ENCODE results near the gene COLEC12.
"Not testable (repeated sequence)": the region's sequence is repeated elsewhere in the genome, so short reads cannot be mapped to it uniquely, and the experiment has no call there.

The COLEC12 gene

DNA sequence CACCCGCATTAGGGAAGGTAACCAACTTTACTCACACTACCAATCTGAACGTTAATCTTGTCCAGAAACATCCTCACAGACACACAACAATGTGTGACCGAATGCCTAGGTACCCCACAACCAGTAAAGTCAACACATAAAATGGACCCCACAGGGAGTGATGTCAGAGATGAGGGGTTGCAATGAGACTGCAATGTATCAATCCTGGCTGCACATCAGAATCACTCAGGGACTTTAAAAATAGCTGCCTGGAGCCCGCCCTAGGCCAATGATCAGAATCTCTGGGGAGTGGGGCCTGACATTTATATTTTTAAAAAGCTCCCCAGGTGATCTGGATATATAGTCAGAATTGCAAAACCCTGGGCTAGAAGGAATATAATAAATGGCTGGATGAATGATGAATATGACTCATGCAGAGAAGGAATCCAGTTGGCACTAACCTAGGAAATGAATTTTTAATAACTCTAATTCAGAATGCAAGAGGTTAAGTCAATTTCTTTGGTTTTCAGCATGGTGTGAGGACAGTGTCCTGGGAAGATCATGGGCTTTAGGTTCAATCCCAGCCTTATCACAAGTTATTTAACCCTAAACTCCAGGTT lies 92.8 kb downstream of the COLEC12 start:
- WGBS (ENCODE audit: extremely low coverage, insufficient coverage, insufficient read length) = no CpG with 5 or more reads among the region's 4 CpGs
- no peak overlapping the region for H3K9ac ChIP-seq (ENCODE audit: low read length)
- H3K18ac ChIP-seq (ENCODE audit: low read length) = no peak overlapping the region
- peaks cover 3% of the 10 kb centered on the region for H3K9me3 ChIP-seq (ENCODE audit: insufficient read depth, low read depth, low read length)
- no peak overlapping the region for H2BK120ac ChIP-seq (ENCODE audit: insufficient read depth, low read length, poor library complexity)
- no peaks in the 10 kb centered on the region for H3K4me1 ChIP-seq (ENCODE audit: control insufficient read depth in 1 of 2, insufficient read depth in 2 of 2, low read length in 2 of 2)
- no peaks in the 10 kb centered on the region for H3K36me3 ChIP-seq (ENCODE audit: control insufficient read depth in 1 of 2, insufficient read depth in 2 of 2, low read length in 2 of 2)
- H2BK12ac ChIP-seq (ENCODE audit: low read length) = no peak overlapping the region
- H3K4me2 ChIP-seq (ENCODE audit: low read length) = no peak overlapping the region
- H3K4me3 ChIP-seq (ENCODE audit: low read depth, low read length) = no peak overlapping the region
- H3K79me1 ChIP-seq (ENCODE audit: low read length) = no peaks in the 10 kb centered on the region
- H2BK5ac ChIP-seq (ENCODE audit: low read depth, low read length, poor library complexity) = no peak overlapping the region
- DNase-seq = no peak
- no peak overlapping the region for H2AFZ ChIP-seq (ENCODE audit: insufficient read depth, low read length, poor library complexity)
- no peak overlapping the region for H3K27ac ChIP-seq (ENCODE audit: low read depth, low read length)
- H4K12ac ChIP-seq (ENCODE audit: low read depth, low read length) = no peak overlapping the region
- no peak overlapping the region for H4K8ac ChIP-seq (ENCODE audit: low read depth, low read length)
- H3K4ac ChIP-seq (ENCODE audit: low read depth, low read length) = no peak overlapping the region
- no peak overlapping the region for H4K91ac ChIP-seq (ENCODE audit: low read depth, low read length)
- no peaks in the 10 kb centered on the region for H3K27me3 ChIP-seq (ENCODE audit: insufficient read depth, low read length)
- no peak overlapping the region for H3K23ac ChIP-seq (ENCODE audit: low read length)
- no peaks in the 10 kb centered on the region for H3K79me2 ChIP-seq (ENCODE audit: control insufficient read depth, insufficient read depth, low read length, poor library complexity)
- no peak overlapping the region for H2AK5ac ChIP-seq (ENCODE audit: low read length)
- H3K14ac ChIP-seq (ENCODE audit: low read length) = no peak overlapping the region

DNA sequence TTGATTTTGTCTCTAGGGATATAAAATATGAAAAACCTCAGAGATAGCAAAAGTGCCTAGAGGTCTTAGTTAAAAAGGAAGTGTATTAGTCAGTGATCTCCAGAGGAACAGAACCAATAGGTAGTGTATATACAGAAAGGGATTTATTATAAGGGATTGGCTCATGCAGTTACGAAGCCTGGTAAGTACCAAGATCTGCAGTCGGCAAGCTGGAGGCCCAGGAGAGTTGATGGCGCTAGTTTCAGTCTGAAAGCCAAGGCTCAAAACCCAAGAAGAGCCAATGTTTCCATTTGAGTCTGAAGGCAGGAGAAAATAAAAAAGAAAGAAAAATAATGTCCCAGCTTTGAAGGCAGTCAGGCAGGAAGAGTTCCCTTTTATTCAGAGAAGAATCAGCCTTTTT lies 93.3 kb downstream of the COLEC12 start:
- H3K4ac ChIP-seq (ENCODE audit: low read depth, low read length) = no peak overlapping the region
- H2BK120ac ChIP-seq (ENCODE audit: insufficient read depth, low read length, poor library complexity) = no peak overlapping the region
- H3K9me3 ChIP-seq (ENCODE audit: insufficient read depth, low read depth, low read length) = peaks cover 3% of the 10 kb centered on the region
- no peak overlapping the region for H2AK5ac ChIP-seq (ENCODE audit: low read length)
- DNase-seq = no peak
- no peak overlapping the region for H4K12ac ChIP-seq (ENCODE audit: low read depth, low read length)
- H3K27ac ChIP-seq (ENCODE audit: low read depth, low read length) = no peak overlapping the region
- no CpG with 5 or more reads among the region's 3 CpGs for WGBS (ENCODE audit: extremely low coverage, insufficient coverage, insufficient read length)
- no peak overlapping the region for H3K9ac ChIP-seq (ENCODE audit: low read length)
- H3K27me3 ChIP-seq (ENCODE audit: insufficient read depth, low read length) = no peaks in the 10 kb centered on the region
- H4K91ac ChIP-seq (ENCODE audit: low read depth, low read length) = no peak overlapping the region
- no peaks in the 10 kb centered on the region for H3K4me1 ChIP-seq (ENCODE audit: control insufficient read depth in 1 of 2, insufficient read depth in 2 of 2, low read length in 2 of 2)
- no peaks in the 10 kb centered on the region for H3K36me3 ChIP-seq (ENCODE audit: control insufficient read depth in 1 of 2, insufficient read depth in 2 of 2, low read length in 2 of 2)
- H3K14ac ChIP-seq (ENCODE audit: low read length) = no peak overlapping the region
- no peak overlapping the region for H3K23ac ChIP-seq (ENCODE audit: low read length)
- no peak overlapping the region for H4K8ac ChIP-seq (ENCODE audit: low read depth, low read length)
- H3K79me2 ChIP-seq (ENCODE audit: control insufficient read depth, insufficient read depth, low read length, poor library complexity) = no peaks in the 10 kb centered on the region
- H2BK12ac ChIP-seq (ENCODE audit: low read length) = no peak overlapping the region
- no peak overlapping the region for H3K4me3 ChIP-seq (ENCODE audit: low read depth, low read length)
- H2AFZ ChIP-seq (ENCODE audit: insufficient read depth, low read length, poor library complexity) = no peak overlapping the region
- no peak overlapping the region for H2BK5ac ChIP-seq (ENCODE audit: low read depth, low read length, poor library complexity)
- no peak overlapping the region for H3K18ac ChIP-seq (ENCODE audit: low read length)
- H3K79me1 ChIP-seq (ENCODE audit: low read length) = no peaks in the 10 kb centered on the region
- H3K4me2 ChIP-seq (ENCODE audit: low read length) = no peak overlapping the region

DNA sequence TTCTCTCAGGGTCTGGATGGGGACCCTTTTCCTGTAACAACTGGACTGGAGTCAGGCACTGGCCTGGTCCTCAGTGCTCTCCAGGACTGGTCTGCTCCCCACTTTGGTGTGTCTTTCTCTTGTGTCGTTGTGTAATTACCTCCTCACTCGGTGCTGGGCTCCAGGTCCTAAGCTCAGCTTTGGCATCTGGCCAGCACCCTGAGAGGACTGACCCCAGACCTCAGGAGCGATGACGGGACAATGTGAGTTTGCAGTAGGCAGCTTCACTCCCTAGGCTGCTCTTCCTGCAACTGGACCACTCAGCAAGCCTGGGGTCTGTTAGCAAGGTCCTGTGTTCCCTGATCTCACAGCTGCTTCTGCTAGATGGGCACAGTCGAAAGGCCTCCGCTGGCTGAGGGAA lies 93.8 kb downstream of the COLEC12 start:
- DNase-seq = no peak
- Histone ChIP-seq H3K23ac (ENCODE audit: low read length) (no peak overlapping the region), H3K14ac (ENCODE audit: low read length) (no peak overlapping the region), H4K8ac (ENCODE audit: low read depth, low read length) (no peak overlapping the region), H3K27me3 (ENCODE audit: insufficient read depth, low read length) (no peaks in the 10 kb centered on the region), H2AFZ (ENCODE audit: insufficient read depth, low read length, poor library complexity) (no peak overlapping the region), H2BK120ac (ENCODE audit: insufficient read depth, low read length, poor library complexity) (no peak overlapping the region), H3K4me2 (ENCODE audit: low read length) (no peak overlapping the region), H2AK5ac (ENCODE audit: low read length) (no peak overlapping the region), H3K36me3 (ENCODE audit: control insufficient read depth in 1 of 2, insufficient read depth in 2 of 2, low read length in 2 of 2) (no peaks in the 10 kb centered on the region), H4K91ac (ENCODE audit: low read depth, low read length) (no peak overlapping the region), H3K4me1 (ENCODE audit: control insufficient read depth in 1 of 2, insufficient read depth in 2 of 2, low read length in 2 of 2) (no peaks in the 10 kb centered on the region), H3K18ac (ENCODE audit: low read length) (no peak overlapping the region), H3K9ac (ENCODE audit: low read length) (peak overlapping the region; percentile 27), H2BK5ac (ENCODE audit: low read depth, low read length, poor library complexity) (no peak overlapping the region), H2BK12ac (ENCODE audit: low read length) (no peak overlapping the region), H3K9me3 (ENCODE audit: insufficient read depth, low read depth, low read length) (peaks cover 3% of the 10 kb centered on the region), H3K27ac (ENCODE audit: low read depth, low read length) (no peak overlapping the region), H3K4ac (ENCODE audit: low read depth, low read length) (no peak overlapping the region), H3K79me1 (ENCODE audit: low read length) (no peaks in the 10 kb centered on the region), H3K79me2 (ENCODE audit: control insufficient read depth, insufficient read depth, low read length, poor library complexity) (no peaks in the 10 kb centered on the region), H3K4me3 (ENCODE audit: low read depth, low read length) (no peak overlapping the region), H4K12ac (ENCODE audit: low read depth, low read length) (no peak overlapping the region)
- WGBS (ENCODE audit: extremely low coverage, insufficient coverage, insufficient read length) = no CpG with 5 or more reads among the region's 6 CpGs

DNA sequence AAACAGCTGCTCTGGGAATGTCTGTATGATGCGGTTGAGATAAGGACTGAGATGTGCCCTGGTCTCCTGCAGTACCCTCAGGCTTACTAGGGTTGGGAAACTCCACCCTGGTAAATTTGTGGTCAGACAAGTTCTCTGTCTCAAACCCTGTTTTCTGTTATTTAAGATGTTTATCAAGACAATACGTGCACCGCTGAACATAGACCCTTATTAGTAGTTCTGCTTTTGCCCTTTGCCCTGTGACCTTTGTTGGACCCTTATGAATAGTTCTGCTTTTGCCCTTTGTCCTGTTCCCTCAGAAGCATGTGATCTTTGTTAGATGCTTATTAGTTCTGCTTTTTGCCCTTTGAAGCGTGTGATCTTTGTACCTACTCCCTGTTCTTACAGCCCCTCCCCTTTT lies 95.5 kb downstream of the COLEC12 start:
- peak; percentile 70 to 84 for DNase-seq
- not testable (repeated sequence) for H2AK5ac ChIP-seq (ENCODE audit: low read length); H3K14ac ChIP-seq (ENCODE audit: low read length); H2BK12ac ChIP-seq (ENCODE audit: low read length); H3K18ac ChIP-seq (ENCODE audit: low read length); H3K9me3 ChIP-seq (ENCODE audit: insufficient read depth, low read depth, low read length); H3K23ac ChIP-seq (ENCODE audit: low read length); H4K12ac ChIP-seq (ENCODE audit: low read depth, low read length); H3K79me2 ChIP-seq (ENCODE audit: control insufficient read depth, insufficient read depth, low read length, poor library complexity); H3K27ac ChIP-seq (ENCODE audit: low read depth, low read length); H3K36me3 ChIP-seq (ENCODE audit: control insufficient read depth in 1 of 2, insufficient read depth in 2 of 2, low read length in 2 of 2); H4K91ac ChIP-seq (ENCODE audit: low read depth, low read length); H3K79me1 ChIP-seq (ENCODE audit: low read length); H3K4me3 ChIP-seq (ENCODE audit: low read depth, low read length); H3K4me2 ChIP-seq (ENCODE audit: low read length); H4K8ac ChIP-seq (ENCODE audit: low read depth, low read length); H2BK120ac ChIP-seq (ENCODE audit: insufficient read depth, low read length, poor library complexity); H2AFZ ChIP-seq (ENCODE audit: insufficient read depth, low read length, poor library complexity); H3K4ac ChIP-seq (ENCODE audit: low read depth, low read length); H3K9ac ChIP-seq (ENCODE audit: low read length); H3K27me3 ChIP-seq (ENCODE audit: insufficient read depth, low read length); H3K4me1 ChIP-seq (ENCODE audit: control insufficient read depth in 1 of 2, insufficient read depth in 2 of 2, low read length in 2 of 2); H2BK5ac ChIP-seq (ENCODE audit: low read depth, low read length, poor library complexity)
- no CpG with 5 or more reads among the region's 4 CpGs for WGBS (ENCODE audit: extremely low coverage, insufficient coverage, insufficient read length)
